ENCODE results near the gene PSMD1.

- no peak for TF ChIP-seq POLR2AphosphoS5 (IDR thresholded peaks at IDR 0.05; ENCODE audit: low read depth)
- TF ChIP-seq, protein P1, sequence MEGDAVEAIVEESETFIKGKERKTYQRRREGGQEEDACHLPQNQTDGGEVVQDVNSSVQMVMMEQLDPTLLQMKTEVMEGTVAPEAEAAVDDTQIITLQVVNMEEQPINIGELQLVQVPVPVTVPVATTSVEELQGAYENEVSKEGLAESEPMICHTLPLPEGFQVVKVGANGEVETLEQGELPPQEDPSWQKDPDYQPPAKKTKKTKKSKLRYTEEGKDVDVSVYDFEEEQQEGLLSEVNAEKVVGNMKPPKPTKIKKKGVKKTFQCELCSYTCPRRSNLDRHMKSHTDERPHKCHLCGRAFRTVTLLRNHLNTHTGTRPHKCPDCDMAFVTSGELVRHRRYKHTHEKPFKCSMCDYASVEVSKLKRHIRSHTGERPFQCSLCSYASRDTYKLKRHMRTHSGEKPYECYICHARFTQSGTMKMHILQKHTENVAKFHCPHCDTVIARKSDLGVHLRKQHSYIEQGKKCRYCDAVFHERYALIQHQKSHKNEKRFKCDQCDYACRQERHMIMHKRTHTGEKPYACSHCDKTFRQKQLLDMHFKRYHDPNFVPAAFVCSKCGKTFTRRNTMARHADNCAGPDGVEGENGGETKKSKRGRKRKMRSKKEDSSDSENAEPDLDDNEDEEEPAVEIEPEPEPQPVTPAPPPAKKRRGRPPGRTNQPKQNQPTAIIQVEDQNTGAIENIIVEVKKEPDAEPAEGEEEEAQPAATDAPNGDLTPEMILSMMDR (conservative IDR thresholded peaks at IDR 0.05; ENCODE audit: low read depth in 2 of 2), result no peak
- no peak for TF ChIP-seq JUNB (IDR thresholded peaks at IDR 0.05; ENCODE audit: unreplicated experiment)
- no peak for TF ChIP-seq EZH2 (IDR thresholded peaks at IDR 0.05; ENCODE audit: low read depth, unreplicated experiment)
- no peak for TF ChIP-seq NANOG (IDR thresholded peaks at IDR 0.05; ENCODE audit: borderline replicate concordance)
- TF ChIP-seq, protein P2, sequence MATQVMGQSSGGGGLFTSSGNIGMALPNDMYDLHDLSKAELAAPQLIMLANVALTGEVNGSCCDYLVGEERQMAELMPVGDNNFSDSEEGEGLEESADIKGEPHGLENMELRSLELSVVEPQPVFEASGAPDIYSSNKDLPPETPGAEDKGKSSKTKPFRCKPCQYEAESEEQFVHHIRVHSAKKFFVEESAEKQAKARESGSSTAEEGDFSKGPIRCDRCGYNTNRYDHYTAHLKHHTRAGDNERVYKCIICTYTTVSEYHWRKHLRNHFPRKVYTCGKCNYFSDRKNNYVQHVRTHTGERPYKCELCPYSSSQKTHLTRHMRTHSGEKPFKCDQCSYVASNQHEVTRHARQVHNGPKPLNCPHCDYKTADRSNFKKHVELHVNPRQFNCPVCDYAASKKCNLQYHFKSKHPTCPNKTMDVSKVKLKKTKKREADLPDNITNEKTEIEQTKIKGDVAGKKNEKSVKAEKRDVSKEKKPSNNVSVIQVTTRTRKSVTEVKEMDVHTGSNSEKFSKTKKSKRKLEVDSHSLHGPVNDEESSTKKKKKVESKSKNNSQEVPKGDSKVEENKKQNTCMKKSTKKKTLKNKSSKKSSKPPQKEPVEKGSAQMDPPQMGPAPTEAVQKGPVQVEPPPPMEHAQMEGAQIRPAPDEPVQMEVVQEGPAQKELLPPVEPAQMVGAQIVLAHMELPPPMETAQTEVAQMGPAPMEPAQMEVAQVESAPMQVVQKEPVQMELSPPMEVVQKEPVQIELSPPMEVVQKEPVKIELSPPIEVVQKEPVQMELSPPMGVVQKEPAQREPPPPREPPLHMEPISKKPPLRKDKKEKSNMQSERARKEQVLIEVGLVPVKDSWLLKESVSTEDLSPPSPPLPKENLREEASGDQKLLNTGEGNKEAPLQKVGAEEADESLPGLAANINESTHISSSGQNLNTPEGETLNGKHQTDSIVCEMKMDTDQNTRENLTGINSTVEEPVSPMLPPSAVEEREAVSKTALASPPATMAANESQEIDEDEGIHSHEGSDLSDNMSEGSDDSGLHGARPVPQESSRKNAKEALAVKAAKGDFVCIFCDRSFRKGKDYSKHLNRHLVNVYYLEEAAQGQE (IDR thresholded peaks at IDR 0.05; ENCODE audit: unreplicated experiment), result no peak
- no peak for TF ChIP-seq EZH2phosphoT487 (IDR thresholded peaks at IDR 0.05; ENCODE audit: unreplicated experiment)
These were observed 146.4 kb downstream of the PSMD1 start for GRCh38 chr2:231203087-231203486.

Measured in GM23338 (cell line).